ACC112 (cell line): ENCODE measurements around the gene ADAMTS17.
"Not testable (repeated sequence)": the region's sequence is repeated elsewhere in the genome, so short reads cannot be mapped to it uniquely, and the experiment has no call there.

Experiments
- H2AFZ ChIP-seq: fragments of 200-600 bp; sonication (generic); one replicate; pipeline ENCODE4 v1.6.0; 2017; ENCODE audit warnings: antibody characterized with exemption, low read length; ENCODE audit not compliant: unreplicated experiment
- H3K27ac ChIP-seq: fragments of 200-600 bp; sonication (generic); 2 replicates; pipeline ENCODE4 v1.5.1; 2014; ENCODE audit warnings: low read depth, mild to moderate bottlenecking, antibody characterized with exemption, low read length, moderate library complexity
- H3K27me3 ChIP-seq: fragments of 200-600 bp; sonication (generic); 2 replicates; pipeline ENCODE4 v1.6.1; 2014; ENCODE audit warnings: mild to moderate bottlenecking, antibody characterized with exemption, low read length, moderate library complexity, mixed read lengths; ENCODE audit not compliant: insufficient read depth
- H3K36me3 ChIP-seq: fragments of 200-600 bp; sonication (generic); 2 replicates; pipeline ENCODE4 v1.6.1; 2016; ENCODE audit warnings: mild to moderate bottlenecking, antibody characterized with exemption, low read length, moderate library complexity, mixed read lengths; ENCODE audit not compliant: insufficient read depth
- H3K4me1 ChIP-seq: fragments of 200-600 bp; sonication (generic); one replicate; pipeline ENCODE4 v1.6.1; 2016; ENCODE audit warnings: low read length, mixed read lengths; ENCODE audit not compliant: insufficient read depth, unreplicated experiment, control insufficient read depth
- H3K4me3 ChIP-seq: fragments of 200-600 bp; sonication (generic); 2 replicates; pipeline ENCODE4 v1.5.1; 2014; ENCODE audit warnings: mild to moderate bottlenecking, low read depth, low read length
- H3K79me2 ChIP-seq: fragments of 200-600 bp; sonication (generic); one replicate; pipeline ENCODE4 v1.6.0; 2016; ENCODE audit warnings: low read length; ENCODE audit not compliant: control insufficient read depth, unreplicated experiment, insufficient read depth

The ADAMTS17 gene

GRCh38 chr15:99931703-99932603 is 409.8 kb downstream of the ADAMTS17 start:
- no peak overlapping the region for H2AFZ ChIP-seq
- no peak overlapping the region for H3K27ac ChIP-seq
- H3K4me1 ChIP-seq: peaks cover 7% of the 10 kb centered on the region
- peaks cover 8% of the 10 kb centered on the region; the same call in 1 of the 2 replicates for H3K27me3 ChIP-seq
- H3K79me2 ChIP-seq: no peaks in the 10 kb centered on the region
- no peaks in the 10 kb centered on the region for H3K36me3 ChIP-seq
- H3K4me3 ChIP-seq: no peak overlapping the region

GRCh38 chr15:99930696-99931095 is 411.1 kb downstream of the ADAMTS17 start:
- no peaks in the 10 kb centered on the region for H3K36me3 ChIP-seq
- peaks cover 8% of the 10 kb centered on the region; the same call in 1 of the 2 replicates for H3K27me3 ChIP-seq
- no peak overlapping the region for H3K27ac ChIP-seq
- H3K4me3 ChIP-seq: no peak overlapping the region
- H2AFZ ChIP-seq: no peak overlapping the region
- peaks cover 7% of the 10 kb centered on the region for H3K4me1 ChIP-seq
- no peaks in the 10 kb centered on the region for H3K79me2 ChIP-seq

GRCh38 chr15:99929266-99929665 is 412.5 kb downstream of the ADAMTS17 start:
- peaks cover 7% of the 10 kb centered on the region for H3K4me1 ChIP-seq
- H3K79me2 ChIP-seq: no peaks in the 10 kb centered on the region
- peaks cover 5% of the 10 kb centered on the region; the same call in 1 of the 2 replicates for H3K27me3 ChIP-seq
- H2AFZ ChIP-seq: no peak overlapping the region
- no peaks in the 10 kb centered on the region for H3K36me3 ChIP-seq
- H3K27ac ChIP-seq: no peak overlapping the region
- H3K4me3 ChIP-seq: peak overlapping the region; percentile 82

DNA sequence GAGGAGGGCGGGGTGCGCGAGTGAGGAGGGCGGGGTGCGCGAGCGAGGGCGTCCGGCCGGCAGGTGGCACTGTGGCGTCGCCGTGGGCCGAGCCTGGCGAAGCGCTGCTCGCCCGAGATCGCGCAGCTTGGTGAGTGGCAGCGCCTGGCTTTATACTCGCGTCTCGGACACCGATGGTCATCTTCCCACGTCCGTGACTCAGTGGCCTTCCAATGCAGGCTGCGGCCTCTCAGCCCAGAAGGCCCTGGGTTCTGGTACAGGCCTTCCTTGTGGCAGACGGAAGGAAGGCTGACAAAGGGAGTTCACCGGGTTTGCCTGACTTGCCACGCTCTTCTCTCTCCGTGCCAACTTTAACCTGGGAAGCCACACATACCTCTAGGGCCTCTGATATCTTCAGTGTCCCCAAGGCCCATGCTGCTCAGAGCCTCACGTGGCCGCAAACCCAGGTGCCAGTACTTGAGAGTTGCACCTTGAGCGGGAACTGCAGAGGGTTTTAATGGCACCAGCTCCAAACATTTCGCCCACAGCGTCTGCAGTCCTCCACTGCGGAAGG is 413.3 kb downstream of the ADAMTS17 start:
- Histone ChIP-seq H2AFZ (peak overlapping the region; percentile 72), H3K4me1 (peaks cover 7% of the 10 kb centered on the region), H3K27ac (no peak overlapping the region), H3K27me3 (peaks cover 7% of the 10 kb centered on the region), H3K4me3 (peak overlapping the region; percentile 82), H3K36me3 (no peaks in the 10 kb centered on the region), H3K79me2 (no peaks in the 10 kb centered on the region)

- H3K4me1 ChIP-seq, H3K36me3 ChIP-seq, H2AFZ ChIP-seq, H3K4me3 ChIP-seq, H3K79me2 ChIP-seq, H3K27ac ChIP-seq: not testable (repeated sequence)
- peaks cover 26% of the 10 kb centered on the region for H3K27me3 ChIP-seq
These were observed 415.2 kb downstream of the ADAMTS17 start for GRCh38 chr15:99926532-99926931.

DNA sequence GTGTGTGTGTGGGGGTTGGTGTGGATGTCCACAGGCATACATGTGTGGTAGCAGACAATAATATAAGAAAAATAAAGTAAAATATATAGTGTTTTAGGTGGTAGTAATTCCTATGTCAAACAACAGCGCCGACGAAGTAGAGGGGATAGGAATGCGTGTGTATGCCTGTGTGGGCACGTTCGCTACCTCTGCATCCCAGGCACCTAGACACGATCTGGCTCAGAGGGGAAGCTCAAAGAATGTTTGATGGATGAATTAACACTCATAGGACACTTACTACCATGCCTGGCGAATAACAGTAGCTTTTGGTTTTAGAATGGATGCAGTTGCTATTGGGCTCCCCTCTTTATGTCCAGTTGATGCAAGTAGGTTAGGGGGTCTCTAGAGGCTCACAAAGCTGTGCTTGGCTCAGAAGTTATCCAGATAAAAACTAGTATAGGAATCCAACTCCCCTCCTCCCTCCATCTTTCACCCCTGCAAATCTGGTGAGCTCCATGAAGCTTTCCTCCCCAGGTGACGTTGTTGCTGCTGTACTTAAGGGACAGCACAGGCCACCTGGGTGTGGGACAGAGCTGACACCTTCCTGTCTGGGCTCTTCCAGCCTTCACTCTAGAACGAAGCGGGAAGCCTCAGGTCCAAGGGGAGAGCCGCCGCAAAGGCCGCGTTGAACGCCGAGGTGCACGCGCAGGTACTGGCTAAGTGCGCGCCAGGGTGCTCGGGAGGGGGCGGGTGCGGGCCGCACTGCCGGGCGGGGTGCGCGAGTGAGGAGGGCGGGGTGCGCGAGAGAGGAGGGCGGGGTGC is 415.9 kb downstream of the ADAMTS17 start:
- Histone ChIP-seq H3K27me3 (peaks cover 33% of the 10 kb centered on the region), H3K4me3 (peak overlapping the region; percentile 66), H3K4me1 (peaks cover 7% of the 10 kb centered on the region), H2AFZ (no peak overlapping the region), H3K36me3 (no peaks in the 10 kb centered on the region), H3K27ac (no peak overlapping the region), H3K79me2 (no peaks in the 10 kb centered on the region)

GRCh38 chr15:99923711-99924110 is 418.1 kb downstream of the ADAMTS17 start:
- Histone ChIP-seq H3K27me3 (peaks cover 53% of the 10 kb centered on the region), H3K4me1 (peaks cover 1% of the 10 kb centered on the region), H2AFZ (no peak overlapping the region), H3K36me3 (no peaks in the 10 kb centered on the region), H3K27ac (no peak overlapping the region), H3K4me3 (no peak overlapping the region), H3K79me2 (no peaks in the 10 kb centered on the region)
